ENCODE measurements around the gene FADS2. TPM values are rescaled to one million over a fixed set of nuclear protein-coding genes. Genes with fewer than 3 reads are reported as not detected.

The FADS2 gene
- total RNA-seq, 1 experiment from 2014 or later = 19.2 TPM

GRCh38 chr11:61895718-61896059 lies 67.6 kb downstream of the FADS2 start:
- intact Hi-C loops (cut with micrococcal nuclease; ENCODE audit: unreplicated experiment) = loop anchor here (1.0 to 10.0 kb wide), 2 partner anchors 101 to 159 kb away; partner anchors contain the start of genes FEN1 and TMEM258
- H3K4me1 Mint-ChIP-seq (ENCODE audit: low read depth, unreplicated experiment) = no peaks in the 10 kb centered on the region
- no TSS peak for BruUV-seq (replicated peaks)

GRCh38 chr11:61896665-61897386 lies 68.7 kb downstream of the FADS2 start:
- H3K36me3 Mint-ChIP-seq (ENCODE audit: insufficient read depth, unreplicated experiment) = no peaks in the 10 kb centered on the region
- peaks cover 29% of the 10 kb centered on the region for H3K27me3 Mint-ChIP-seq (ENCODE audit: unreplicated experiment)
- BruUV-seq (replicated peaks) = no TSS peak
- H3K27ac Mint-ChIP-seq (ENCODE audit: unreplicated experiment) = peak overlapping the region; percentile 52
- no peak for TF ChIP-seq CTCF (IDR thresholded peaks at IDR 0.05; ENCODE audit: unreplicated experiment)
- H3K4me1 Mint-ChIP-seq (ENCODE audit: low read depth, unreplicated experiment) = no peaks in the 10 kb centered on the region
- intact Hi-C loops (cut with micrococcal nuclease; ENCODE audit: unreplicated experiment) = loop anchor here (10.0 kb wide), 1 partner anchor 102 kb away; the partner anchor contains the start of genes FEN1 and TMEM258
- no peak overlapping the region for H3K4me3 Mint-ChIP-seq (ENCODE audit: low read depth, unreplicated experiment)
- CTCF ChIA-PET = interaction anchor here (0.8 to 8.3 kb wide), 6 partner anchors 26 to 885 kb away, joined by 6 to 96 read pairs (median 30); no protein-coding TSS in a partner anchor
- H3K9me3 Mint-ChIP-seq (ENCODE audit: low read depth, unreplicated experiment) = no peaks in the 10 kb centered on the region
- DNase-seq = no peak

More at GRCh38 chr11:61895718-61896059, 67.6 kb downstream of the FADS2 start:
- Mint-ChIP-seq H3K36me3 (ENCODE audit: insufficient read depth, unreplicated experiment) (peaks cover 4% of the 10 kb centered on the region), H3K4me3 (ENCODE audit: low read depth, unreplicated experiment) (no peak overlapping the region), H3K27ac (ENCODE audit: unreplicated experiment) (no peak overlapping the region), H3K9me3 (ENCODE audit: low read depth, unreplicated experiment) (no peaks in the 10 kb centered on the region), H3K27me3 (ENCODE audit: unreplicated experiment) (peaks cover 29% of the 10 kb centered on the region)
- TF ChIP-seq CTCF (IDR thresholded peaks at IDR 0.05; ENCODE audit: unreplicated experiment) = no peak
- CTCF ChIA-PET = interaction anchor here (0.6 to 8.3 kb wide), 5 partner anchors 31 to 186 kb away, joined by 3 to 96 read pairs (median 3); no protein-coding TSS in a partner anchor
- DNase-seq = no peak

GRCh38 chr11:61897387-61898246 lies 69.5 kb downstream of the FADS2 start:
- peak; percentile 97 for TF ChIP-seq CTCF (IDR thresholded peaks at IDR 0.05; ENCODE audit: unreplicated experiment)
- H3K27me3 Mint-ChIP-seq (ENCODE audit: unreplicated experiment) = peaks cover 31% of the 10 kb centered on the region
- DNase-seq = peak; percentile 91
- no peaks in the 10 kb centered on the region for H3K4me1 Mint-ChIP-seq (ENCODE audit: low read depth, unreplicated experiment)
- CTCF ChIA-PET = interaction anchor here (0.8 to 8.3 kb wide), 8 partner anchors 27 to 886 kb away, joined by 3 to 96 read pairs (median 12); no protein-coding TSS in a partner anchor
- H3K4me3 Mint-ChIP-seq (ENCODE audit: low read depth, unreplicated experiment) = no peak overlapping the region
- no peak overlapping the region for H3K27ac Mint-ChIP-seq (ENCODE audit: unreplicated experiment)
- no TSS peak for BruUV-seq (replicated peaks)
- intact Hi-C loops (cut with micrococcal nuclease; ENCODE audit: unreplicated experiment) = loop anchor here (10.0 kb wide), 1 partner anchor 103 kb away; the partner anchor contains the start of genes FEN1 and TMEM258
- no peaks in the 10 kb centered on the region for H3K36me3 Mint-ChIP-seq (ENCODE audit: insufficient read depth, unreplicated experiment)
- H3K9me3 Mint-ChIP-seq (ENCODE audit: low read depth, unreplicated experiment) = no peaks in the 10 kb centered on the region

- intact Hi-C loops (cut with micrococcal nuclease; ENCODE audit: unreplicated experiment) = loop anchor here (10.0 kb wide), 1 partner anchor 103 kb away; the partner anchor contains the start of genes FEN1 and TMEM258
- no TSS peak for BruUV-seq (replicated peaks)
- Mint-ChIP-seq H3K4me1 (ENCODE audit: low read depth, unreplicated experiment) (no peaks in the 10 kb centered on the region), H3K27ac (ENCODE audit: unreplicated experiment) (no peak overlapping the region), H3K27me3 (ENCODE audit: unreplicated experiment) (peaks cover 37% of the 10 kb centered on the region), H3K9me3 (ENCODE audit: low read depth, unreplicated experiment) (no peaks in the 10 kb centered on the region), H3K36me3 (ENCODE audit: insufficient read depth, unreplicated experiment) (no peaks in the 10 kb centered on the region), H3K4me3 (ENCODE audit: low read depth, unreplicated experiment) (no peak overlapping the region)
- TF ChIP-seq CTCF (IDR thresholded peaks at IDR 0.05; ENCODE audit: unreplicated experiment) = no peak
- no peak for DNase-seq
- CTCF ChIA-PET = interaction anchor here (0.6 to 8.3 kb wide), 9 partner anchors 28 to 210 kb away, joined by 3 to 96 read pairs (median 6); no protein-coding TSS in a partner anchor
These were observed 70.1 kb downstream of the FADS2 start for GRCh38 chr11:61898247-61898582.

Measured in Calu3 (cell line).